IPS-15b (cell line): ENCODE measurements around the gene STAG3.
"Not testable (repeated sequence)": the region's sequence is repeated elsewhere in the genome, so short reads cannot be mapped to it uniquely, and the experiment has no call there.

Experiments
- H3K27me3 ChIP-seq: one replicate; pipeline ENCODE4 v1.6.1; 2013; ENCODE audit warnings: low read length; ENCODE audit not compliant: control insufficient read depth, insufficient read depth
- H3K36me3 ChIP-seq: one replicate; pipeline ENCODE4 v1.6.1; 2013; ENCODE audit warnings: low read length; ENCODE audit not compliant: control insufficient read depth, insufficient read depth
- H3K4me1 ChIP-seq: one replicate; pipeline ENCODE4 v1.6.1; 2013; ENCODE audit warnings: mild to moderate bottlenecking, low read length; ENCODE audit not compliant: control insufficient read depth, insufficient read depth
- H3K4me3 ChIP-seq: one replicate; pipeline ENCODE4 v1.5.1; 2013; ENCODE audit warnings: low read depth, low read length
- H3K9ac ChIP-seq: one replicate; pipeline ENCODE4 v1.6.1; 2013; ENCODE audit warnings: low read depth, mild to moderate bottlenecking, low read length
- H3K9me3 ChIP-seq: one replicate; pipeline ENCODE4 v1.6.1; 2013; ENCODE audit warnings: mild to moderate bottlenecking, low read length; ENCODE audit not compliant: control insufficient read depth, insufficient read depth

Gene STAG3

GRCh38 chr7:100221767-100222444 is 44.2 kb downstream of the STAG3 start:
- Histone ChIP-seq H3K36me3 (peaks cover 19% of the 10 kb centered on the region), H3K9me3 (no peaks in the 10 kb centered on the region), H3K4me3 (no peak overlapping the region), H3K9ac (no peak overlapping the region), H3K4me1 (no peaks in the 10 kb centered on the region), H3K27me3 (no peaks in the 10 kb centered on the region)

- H3K36me3 ChIP-seq: peaks cover 19% of the 10 kb centered on the region
- no peaks in the 10 kb centered on the region for H3K4me1 ChIP-seq
- H3K9ac ChIP-seq: no peak overlapping the region
- H3K4me3 ChIP-seq: no peak overlapping the region
- no peaks in the 10 kb centered on the region for H3K9me3 ChIP-seq
- no peaks in the 10 kb centered on the region for H3K27me3 ChIP-seq
Measured at GRCh38 chr7:100222445-100223132, 44.9 kb downstream of the STAG3 start.

GRCh38 chr7:100223376-100223927 is 45.7 kb downstream of the STAG3 start:
- H3K36me3 ChIP-seq: peaks cover 19% of the 10 kb centered on the region
- H3K27me3 ChIP-seq, H3K4me3 ChIP-seq, H3K9ac ChIP-seq, H3K4me1 ChIP-seq, H3K9me3 ChIP-seq: not testable (repeated sequence)

- H3K9ac ChIP-seq, H3K4me3 ChIP-seq, H3K27me3 ChIP-seq, H3K4me1 ChIP-seq, H3K9me3 ChIP-seq: not testable (repeated sequence)
- peaks cover 19% of the 10 kb centered on the region for H3K36me3 ChIP-seq
Measured at GRCh38 chr7:100224891-100225290, 47.2 kb downstream of the STAG3 start.

- not testable (repeated sequence) for H3K4me1 ChIP-seq, H3K36me3 ChIP-seq, H3K27me3 ChIP-seq, H3K9ac ChIP-seq, H3K4me3 ChIP-seq, H3K9me3 ChIP-seq
Measured at GRCh38 chr7:100234660-100235317, 57.1 kb downstream of the STAG3 start.

GRCh38 chr7:100239975-100240374 is 62.3 kb downstream of the STAG3 start:
- not testable (repeated sequence) for H3K4me1 ChIP-seq, H3K9me3 ChIP-seq

GRCh38 chr7:100243385-100243784 is 65.7 kb downstream of the STAG3 start:
- not testable (repeated sequence) for H3K9me3 ChIP-seq, H3K4me1 ChIP-seq, H3K36me3 ChIP-seq, H3K9ac ChIP-seq, H3K27me3 ChIP-seq, H3K4me3 ChIP-seq

More at GRCh38 chr7:100239975-100240374, 62.3 kb downstream of the STAG3 start:
- not testable (repeated sequence) for H3K27me3 ChIP-seq, H3K9ac ChIP-seq, H3K36me3 ChIP-seq, H3K4me3 ChIP-seq

GRCh38 chr7:100244988-100245605 is 67.4 kb downstream of the STAG3 start:
- not testable (repeated sequence) for H3K4me1 ChIP-seq, H3K36me3 ChIP-seq, H3K9me3 ChIP-seq, H3K9ac ChIP-seq, H3K27me3 ChIP-seq, H3K4me3 ChIP-seq

GRCh38 chr7:100246121-100246864 is 68.6 kb downstream of the STAG3 start:
- not testable (repeated sequence) for H3K4me1 ChIP-seq, H3K9me3 ChIP-seq, H3K27me3 ChIP-seq, H3K4me3 ChIP-seq, H3K9ac ChIP-seq, H3K36me3 ChIP-seq

- H3K27me3 ChIP-seq, H3K36me3 ChIP-seq, H3K9ac ChIP-seq, H3K4me1 ChIP-seq, H3K4me3 ChIP-seq, H3K9me3 ChIP-seq: not testable (repeated sequence)
Measured at GRCh38 chr7:100246865-100247137, 69.1 kb downstream of the STAG3 start.

- H3K27me3 ChIP-seq: no peaks in the 10 kb centered on the region
Measured at GRCh38 chr7:100247152-100247757, 69.5 kb downstream of the STAG3 start.

More at GRCh38 chr7:100247152-100247757, 69.5 kb downstream of the STAG3 start:
- Histone ChIP-seq H3K9me3 (no peaks in the 10 kb centered on the region), H3K4me3 (no peak overlapping the region), H3K36me3 (no peaks in the 10 kb centered on the region), H3K4me1 (peaks cover 7% of the 10 kb centered on the region), H3K9ac (no peak overlapping the region)
